Activated T-helper 17 cell treated with anti-CD3 and anti-CD28 coated beads, Interleukin-2, amount 50 U/mL, for 72 hours (primary cell): ENCODE results near the gene LTBP2. TPM values are rescaled to one million over a fixed set of nuclear protein-coding genes. Genes with fewer than 3 reads are reported as not detected.

Experiments
- ATAC-seq: fragments of 150-1000 bp; cut with Tn5 transposase; replicated peaks from 2 replicates; pipeline ENCODE4 v1.10.0; 2021; ENCODE audit warnings: mild to moderate bottlenecking, moderate library complexity
- H3K27ac Mint-ChIP-seq: one replicate; pipeline ENCODE4 v1.8.0; 2022; ENCODE audit warnings: mixed read lengths
- H3K27me3 Mint-ChIP-seq: one replicate; pipeline ENCODE4 v1.8.0; 2022; ENCODE audit warnings: mixed read lengths
- H3K36me3 Mint-ChIP-seq: one replicate; pipeline ENCODE4 v1.8.0; 2022; ENCODE audit warnings: low read depth, mild to moderate bottlenecking, mixed read lengths
- H3K4me1 Mint-ChIP-seq: one replicate; pipeline ENCODE4 v1.8.0; 2022; ENCODE audit warnings: mixed read lengths
- H3K4me3 Mint-ChIP-seq: one replicate; pipeline ENCODE4 v1.8.0; 2022; ENCODE audit warnings: mild to moderate bottlenecking, mixed read lengths
- H3K9me3 Mint-ChIP-seq: one replicate; pipeline ENCODE4 v1.8.0; 2022; ENCODE audit warnings: mixed read lengths
- total RNA-seq, 2 donors: library from RNA; stranded (reverse); gene quantifications; one replicate each; pipeline ENCODE4 v1.2.3, GENCODE V29; 2022

Gene LTBP2
- total RNA-seq, 2 donors from 2014 or later, result 0.03 TPM; not detected in 1

- no peak for ATAC-seq
- H3K9me3 Mint-ChIP-seq, result no peaks in the 10 kb centered on the region
- no peaks in the 10 kb centered on the region for H3K27me3 Mint-ChIP-seq
- no peak overlapping the region for H3K27ac Mint-ChIP-seq
- peaks cover 13% of the 10 kb centered on the region for H3K36me3 Mint-ChIP-seq
- H3K4me3 Mint-ChIP-seq, result no peak overlapping the region
- peaks cover 3% of the 10 kb centered on the region for H3K4me1 Mint-ChIP-seq
Observed at GRCh38 chr14:74495356-74495755, 116.7 kb downstream of the LTBP2 start.

GRCh38 chr14:74493343-74494261, 118.4 kb downstream of the LTBP2 start, which contains the start of gene ISCA2:
TSS of gene ISCA2 (plus strand) at chr14:74493765. CDS start at chr14:74493775, 10 bp downstream.
- ATAC-seq, result peak; percentile 95
- H3K36me3 Mint-ChIP-seq, result peaks cover 13% of the 10 kb centered on the region
- no peaks in the 10 kb centered on the region for H3K9me3 Mint-ChIP-seq
- H3K4me1 Mint-ChIP-seq, result peaks cover 9% of the 10 kb centered on the region
- no peaks in the 10 kb centered on the region for H3K27me3 Mint-ChIP-seq
- peak within 1 kb of the TSS; percentile 90 for H3K27ac Mint-ChIP-seq
- H3K4me3 Mint-ChIP-seq, result no peak within 1 kb of the TSS

- H3K4me1 Mint-ChIP-seq, result peaks cover 9% of the 10 kb centered on the region
- H3K4me3 Mint-ChIP-seq, result no peak within 1 kb of the TSS
- peak within 1 kb of the TSS; percentile 90 for H3K27ac Mint-ChIP-seq
- peaks cover 13% of the 10 kb centered on the region for H3K36me3 Mint-ChIP-seq
- no peaks in the 10 kb centered on the region for H3K9me3 Mint-ChIP-seq
- peak; percentile 0 for ATAC-seq
- H3K27me3 Mint-ChIP-seq, result no peaks in the 10 kb centered on the region
Observed at GRCh38 chr14:74492776-74493342, 119.2 kb downstream of the LTBP2 start, which contains the start of gene NPC2. TSS of gene NPC2 (minus strand) at chr14:74493305. CDS start at chr14:74493274, 31 bp downstream.

- no peak overlapping the region for H3K4me3 Mint-ChIP-seq
- H3K27ac Mint-ChIP-seq, result no peak overlapping the region
- H3K9me3 Mint-ChIP-seq, result no peaks in the 10 kb centered on the region
- ATAC-seq, result no peak
- no peaks in the 10 kb centered on the region for H3K27me3 Mint-ChIP-seq
- H3K36me3 Mint-ChIP-seq, result peaks cover 13% of the 10 kb centered on the region
- H3K4me1 Mint-ChIP-seq, result peaks cover 9% of the 10 kb centered on the region
Observed at GRCh38 chr14:74491956-74492775, 119.9 kb downstream of the LTBP2 start.

GRCh38 chr14:74490486-74490885, 121.6 kb downstream of the LTBP2 start:
- no peak overlapping the region for H3K27ac Mint-ChIP-seq
- peaks cover 12% of the 10 kb centered on the region for H3K36me3 Mint-ChIP-seq
- H3K27me3 Mint-ChIP-seq, result no peaks in the 10 kb centered on the region
- no peaks in the 10 kb centered on the region for H3K9me3 Mint-ChIP-seq
- peaks cover 9% of the 10 kb centered on the region for H3K4me1 Mint-ChIP-seq
- no peak overlapping the region for H3K4me3 Mint-ChIP-seq
- no peak for ATAC-seq

GRCh38 chr14:74488786-74489397, 123.1 kb downstream of the LTBP2 start:
- no peak for ATAC-seq

GRCh38 chr14:74486164-74486563, 125.9 kb downstream of the LTBP2 start:
- Mint-ChIP-seq H3K36me3 (peaks cover 35% of the 10 kb centered on the region), H3K27ac (no peak overlapping the region), H3K27me3 (no peaks in the 10 kb centered on the region), H3K4me1 (peaks cover 5% of the 10 kb centered on the region), H3K9me3 (no peaks in the 10 kb centered on the region), H3K4me3 (no peak overlapping the region)
- no peak for ATAC-seq

More at GRCh38 chr14:74488786-74489397, 123.1 kb downstream of the LTBP2 start:
- no peak overlapping the region for H3K27ac Mint-ChIP-seq
- no peak overlapping the region for H3K4me3 Mint-ChIP-seq
- H3K27me3 Mint-ChIP-seq, result no peaks in the 10 kb centered on the region
- H3K4me1 Mint-ChIP-seq, result peaks cover 5% of the 10 kb centered on the region
- H3K36me3 Mint-ChIP-seq, result peaks cover 17% of the 10 kb centered on the region
- no peaks in the 10 kb centered on the region for H3K9me3 Mint-ChIP-seq

- no peak for ATAC-seq
- H3K27me3 Mint-ChIP-seq, result no peaks in the 10 kb centered on the region
- H3K4me3 Mint-ChIP-seq, result no peak overlapping the region
- no peaks in the 10 kb centered on the region for H3K9me3 Mint-ChIP-seq
- no peaks in the 10 kb centered on the region for H3K4me1 Mint-ChIP-seq
- peaks cover 57% of the 10 kb centered on the region for H3K36me3 Mint-ChIP-seq
- H3K27ac Mint-ChIP-seq, result no peak overlapping the region
Observed at GRCh38 chr14:74483321-74483720, 128.7 kb downstream of the LTBP2 start.

GRCh38 chr14:74482571-74482970, 129.5 kb downstream of the LTBP2 start:
- Mint-ChIP-seq H3K4me3 (no peak overlapping the region), H3K36me3 (peaks cover 62% of the 10 kb centered on the region), H3K9me3 (no peaks in the 10 kb centered on the region), H3K27ac (no peak overlapping the region), H3K4me1 (no peaks in the 10 kb centered on the region), H3K27me3 (no peaks in the 10 kb centered on the region)
- no peak for ATAC-seq

- Mint-ChIP-seq H3K4me1 (no peaks in the 10 kb centered on the region), H3K27me3 (no peaks in the 10 kb centered on the region), H3K4me3 (no peak overlapping the region), H3K9me3 (no peaks in the 10 kb centered on the region), H3K36me3 (peaks cover 62% of the 10 kb centered on the region), H3K27ac (no peak overlapping the region)
- ATAC-seq, result no peak
Observed at GRCh38 chr14:74480046-74480445, 132.0 kb downstream of the LTBP2 start.

GRCh38 chr14:74478996-74479635, 132.9 kb downstream of the LTBP2 start:
- Mint-ChIP-seq H3K4me3 (no peak overlapping the region), H3K36me3 (peaks cover 53% of the 10 kb centered on the region), H3K9me3 (no peaks in the 10 kb centered on the region), H3K4me1 (no peaks in the 10 kb centered on the region), H3K27ac (no peak overlapping the region), H3K27me3 (no peaks in the 10 kb centered on the region)
- no peak for ATAC-seq

- no peak overlapping the region for H3K4me3 Mint-ChIP-seq
- ATAC-seq, result no peak
- H3K9me3 Mint-ChIP-seq, result no peaks in the 10 kb centered on the region
Observed at GRCh38 chr14:74476607-74477006, 135.4 kb downstream of the LTBP2 start.

GRCh38 chr14:74476107-74476506, 135.9 kb downstream of the LTBP2 start:
- no peak for ATAC-seq
- Mint-ChIP-seq H3K4me3 (no peak overlapping the region), H3K4me1 (no peaks in the 10 kb centered on the region), H3K9me3 (no peaks in the 10 kb centered on the region), H3K36me3 (peaks cover 26% of the 10 kb centered on the region), H3K27ac (peak overlapping the region; percentile 13), H3K27me3 (no peaks in the 10 kb centered on the region)

More at GRCh38 chr14:74476607-74477006, 135.4 kb downstream of the LTBP2 start:
- Mint-ChIP-seq H3K36me3 (peaks cover 31% of the 10 kb centered on the region), H3K4me1 (no peaks in the 10 kb centered on the region), H3K27ac (no peak overlapping the region), H3K27me3 (no peaks in the 10 kb centered on the region)
